ENCODE results near the gene ATP7A. TPM values are rescaled to one million over a fixed set of nuclear protein-coding genes. Genes with fewer than 3 reads are reported as not detected.

The ATP7A gene
- polyA plus RNA-seq, 2 of the 4 experiments (the other 2 are of a cell fraction), result 6.5 to 12.2 TPM

- Histone ChIP-seq H3K4me1 (no peaks in the 10 kb centered on the region), H3K9me3 (no peaks in the 10 kb centered on the region), H3K27ac (no peak within 1 kb of the TSS), H3K4me3 (no peak within 1 kb of the TSS), H3K4me2 (no peak within 1 kb of the TSS)
- CTCF ChIA-PET, result interaction anchor here (0.7 kb wide), 1 partner anchor 9 kb away, joined by 3 read pairs; no protein-coding TSS in a partner anchor
- DNase-seq (ENCODE audit: low read depth in 1 of 2, low spot score in 1 of 2), result no peak
- peak; percentile 49 for FAIRE-seq
- no peak for TF ChIP-seq EHF (CRISPR knock-in tag; IDR thresholded peaks at IDR 0.05)
- TF ChIP-seq TP53 (CRISPR knock-in tag; IDR thresholded peaks at IDR 0.05), result no peak
- TF ChIP-seq KDM5A (IDR thresholded peaks at IDR 0.05), result no peak
- TF ChIP-seq ZNF302 (CRISPR knock-in tag; IDR thresholded peaks at IDR 0.05), result no peak
- TF ChIP-seq E2F6 (IDR thresholded peaks at IDR 0.05; ENCODE audit: borderline replicate concordance, low read depth), result no peak
- TF ChIP-seq HOXA7 (CRISPR knock-in tag; IDR thresholded peaks at IDR 0.05), result no peak
- TF ChIP-seq CBX2 (IDR thresholded peaks at IDR 0.05; ENCODE audit: borderline replicate concordance, low read depth), result no peak
- no peak for TF ChIP-seq FOSL2 (IDR thresholded peaks at IDR 0.05)
- TF ChIP-seq FOSL2 (CRISPR knock-in tag; IDR thresholded peaks at IDR 0.05), result no peak
- TF ChIP-seq GATA3 (IDR thresholded peaks at IDR 0.05; ENCODE audit: borderline replicate concordance), result no peak
- TF ChIP-seq FOSB (CRISPR knock-in tag; IDR thresholded peaks at IDR 0.05), result no peak
- no peak for TF ChIP-seq KDM1A (IDR thresholded peaks at IDR 0.05; ENCODE audit: low read depth)
- TF ChIP-seq CBX8 (IDR thresholded peaks at IDR 0.05), result no peak
- TF ChIP-seq RFX5 (IDR thresholded peaks at IDR 0.05), result no peak
- no peak for TF ChIP-seq NPAS2 (CRISPR knock-in tag; IDR thresholded peaks at IDR 0.05; ENCODE audit: borderline replicate concordance)
- no peak for TF ChIP-seq REST (IDR thresholded peaks at IDR 0.05)
- TF ChIP-seq CEBPB (IDR thresholded peaks at IDR 0.05), result no peak
- no peak for TF ChIP-seq RARB (CRISPR knock-in tag; IDR thresholded peaks at IDR 0.05)
- TF ChIP-seq MAFK (IDR thresholded peaks at IDR 0.05; ENCODE audit: partially characterized antibody), result no peak
- ATAC-seq, result no peak
- POLR2A ChIA-PET, result no interaction called here
- WGBS (ENCODE audit: missing lambda C conversion rate), result 95% methylated on average over 13 of the region's 13 CpGs
Observed at GRCh38 chrX:77969538-77969937, 59.0 kb downstream of the ATP7A start, which contains the start of gene PGAM4. PGAM4 (minus strand) TSS chrX:77969638; CDS start chrX:77969638, 0 bp downstream.

- Histone ChIP-seq H3K27ac (no peak overlapping the region), H3K9me3 (no peaks in the 10 kb centered on the region), H3K4me3 (no peak overlapping the region), H3K4me2 (no peak overlapping the region), H3K4me1 (no peaks in the 10 kb centered on the region)
- no peak for ATAC-seq
- FAIRE-seq, result peak; percentile 94
- CTCF ChIA-PET, result interaction anchor here (0.6 kb wide), 1 partner anchor 248 kb away, joined by 3 read pairs; no protein-coding TSS in a partner anchor
- WGBS (ENCODE audit: missing lambda C conversion rate), result 89% methylated on average over 2 of the region's 2 CpGs
- POLR2A ChIA-PET, result no interaction called here
- no peak for DNase-seq (ENCODE audit: low read depth in 1 of 2, low spot score in 1 of 2)
- TF ChIP-seq REST (IDR thresholded peaks at IDR 0.05), result no peak
- no peak for TF ChIP-seq ZSCAN20 (CRISPR knock-in tag; IDR thresholded peaks at IDR 0.05)
- no peak for TF ChIP-seq HDAC2 (IDR thresholded peaks at IDR 0.05)
- TF ChIP-seq JUNB (IDR thresholded peaks at IDR 0.05), result no peak
- TF ChIP-seq POLR2AphosphoS2 (conservative IDR thresholded peaks at IDR 0.05; ENCODE audit: low read length), result no peak
- TF ChIP-seq CHD4 (IDR thresholded peaks at IDR 0.05; ENCODE audit: borderline replicate concordance), result no peak
- no peak for TF ChIP-seq CBX2 (IDR thresholded peaks at IDR 0.05; ENCODE audit: borderline replicate concordance, low read depth)
- TF ChIP-seq TP53 (CRISPR knock-in tag; IDR thresholded peaks at IDR 0.05), result no peak
- no peak for TF ChIP-seq E2F6 (IDR thresholded peaks at IDR 0.05; ENCODE audit: borderline replicate concordance, low read depth)
- no peak for TF ChIP-seq BHLHE40 (IDR thresholded peaks at IDR 0.05; ENCODE audit: low read depth, low read length)
- no peak for TF ChIP-seq RARB (CRISPR knock-in tag; IDR thresholded peaks at IDR 0.05)
- TF ChIP-seq NPAS2 (CRISPR knock-in tag; IDR thresholded peaks at IDR 0.05; ENCODE audit: borderline replicate concordance), result no peak
- TF ChIP-seq RAD21 (conservative IDR thresholded peaks at IDR 0.05 in 1 of 2, IDR thresholded peaks at IDR 0.05 in 1 of 2), result no peak
- TF ChIP-seq CHD2 (IDR thresholded peaks at IDR 0.05; ENCODE audit: low read length, partially characterized antibody), result no peak
- no peak for TF ChIP-seq PHF8 (IDR thresholded peaks at IDR 0.05; ENCODE audit: borderline replicate concordance, low read depth)
- TF ChIP-seq EP300 (IDR thresholded peaks at IDR 0.05), result no peak
- TF ChIP-seq ZFP36 (IDR thresholded peaks at IDR 0.05; ENCODE audit: borderline replicate concordance, partially characterized antibody), result no peak
- no peak for TF ChIP-seq MAZ (IDR thresholded peaks at IDR 0.05; ENCODE audit: borderline replicate concordance, low read depth, low read length)
Observed at GRCh38 chrX:77975755-77976154, 65.3 kb downstream of the ATP7A start.
